A549 (cell line): ENCODE data around the gene RRH.

Experiments
- EP300 ChIP-seq, 2 experiments: fragments of >200 bp; sonication (Bioruptor Twin); formaldehyde crosslinking; IDR thresholded peaks; 2 replicates in 1 of 2; 3 replicates in 1 of 2; pipeline ENCODE4 v1.6.1; 2016 to 2017
- ESRRA ChIP-seq: fragments of 150-350 bp; IDR thresholded peaks from 2 replicates; pipeline ENCODE4 v1.6.1; 2014; ENCODE audit warnings: mild to moderate bottlenecking, low read length, borderline replicate concordance
- HOXA7 ChIP-seq: fragments of 250-450 bp; sonication (Bioruptor Pico); IDR thresholded peaks from 2 replicates; pipeline ENCODE4 v1.5.0; 2020; ENCODE audit warnings: mild to moderate bottlenecking, moderate library complexity
- MAFK ChIP-seq: fragments of 450-650 bp; IDR thresholded peaks from 2 replicates; pipeline ENCODE4 v1.6.1; 2014; ENCODE audit not compliant: partially characterized antibody
- NPAS2 ChIP-seq: fragments of 250-450 bp; sonication (Bioruptor Pico); IDR thresholded peaks from 2 replicates; pipeline ENCODE4 v1.8.0; 2022; ENCODE audit warnings: mild to moderate bottlenecking, moderate library complexity, borderline replicate concordance
- RFX5 ChIP-seq: fragments of 450-650 bp; IDR thresholded peaks from 2 replicates; pipeline ENCODE4 v1.7.1; 2014; ENCODE audit warnings: antibody characterized with exemption, mild to moderate bottlenecking, moderate library complexity
- SMC3 ChIP-seq: fragments of >200 bp; sonication (Bioruptor Twin); formaldehyde crosslinking; IDR thresholded peaks from 3 replicates; pipeline ENCODE4 v1.6.1; 2018; ENCODE audit warnings: inconsistent platforms
- TF ChIP-seq, protein P1 (sequence below): fragments of >200 bp; sonication (Bioruptor Twin); formaldehyde crosslinking; IDR thresholded peaks from 3 replicates; pipeline ENCODE4 v1.5.1; 2016

DNA sequence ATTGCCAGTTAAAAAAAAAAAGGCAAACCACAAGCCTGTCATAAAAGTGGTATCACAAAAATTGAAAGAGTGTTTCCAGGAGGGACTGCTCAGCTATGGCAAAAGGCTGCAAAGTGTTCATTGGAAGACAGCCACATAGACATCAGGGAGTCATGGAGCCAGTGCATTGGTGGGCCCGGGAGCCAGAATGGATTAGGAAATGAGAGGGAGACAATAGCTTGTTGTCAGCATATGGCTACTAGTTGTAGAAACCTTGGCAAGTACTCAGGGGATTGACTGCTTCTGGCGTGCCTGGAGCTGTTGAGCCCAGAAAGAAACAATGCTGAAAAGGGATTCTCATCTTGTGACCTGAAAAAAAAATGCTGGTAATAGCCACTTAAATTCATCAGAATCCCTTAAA is 7.2 kb upstream of the RRH start:
- TF ChIP-seq, protein P1, sequence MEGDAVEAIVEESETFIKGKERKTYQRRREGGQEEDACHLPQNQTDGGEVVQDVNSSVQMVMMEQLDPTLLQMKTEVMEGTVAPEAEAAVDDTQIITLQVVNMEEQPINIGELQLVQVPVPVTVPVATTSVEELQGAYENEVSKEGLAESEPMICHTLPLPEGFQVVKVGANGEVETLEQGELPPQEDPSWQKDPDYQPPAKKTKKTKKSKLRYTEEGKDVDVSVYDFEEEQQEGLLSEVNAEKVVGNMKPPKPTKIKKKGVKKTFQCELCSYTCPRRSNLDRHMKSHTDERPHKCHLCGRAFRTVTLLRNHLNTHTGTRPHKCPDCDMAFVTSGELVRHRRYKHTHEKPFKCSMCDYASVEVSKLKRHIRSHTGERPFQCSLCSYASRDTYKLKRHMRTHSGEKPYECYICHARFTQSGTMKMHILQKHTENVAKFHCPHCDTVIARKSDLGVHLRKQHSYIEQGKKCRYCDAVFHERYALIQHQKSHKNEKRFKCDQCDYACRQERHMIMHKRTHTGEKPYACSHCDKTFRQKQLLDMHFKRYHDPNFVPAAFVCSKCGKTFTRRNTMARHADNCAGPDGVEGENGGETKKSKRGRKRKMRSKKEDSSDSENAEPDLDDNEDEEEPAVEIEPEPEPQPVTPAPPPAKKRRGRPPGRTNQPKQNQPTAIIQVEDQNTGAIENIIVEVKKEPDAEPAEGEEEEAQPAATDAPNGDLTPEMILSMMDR: no peak
- TF ChIP-seq EP300 (IDR thresholded peaks at IDR 0.05) (no peak), NPAS2 (CRISPR knock-in tag) (no peak), RFX5 (no peak), HOXA7 (CRISPR knock-in tag) (no peak), MAFK (no peak), SMC3 (no peak), ESRRA (no peak)
